HG02678 (cell line): ENCODE measurements around the gene CDH12.

ENCODE experiments used
- ATAC-seq: cut with Tn5 transposase; IDR thresholded peaks from one replicate; pipeline ENCODE4 v1.9.1; 2021; ENCODE audit warnings: mild to moderate bottlenecking, moderate library complexity; ENCODE audit not compliant: unreplicated experiment

Gene CDH12

DNA sequence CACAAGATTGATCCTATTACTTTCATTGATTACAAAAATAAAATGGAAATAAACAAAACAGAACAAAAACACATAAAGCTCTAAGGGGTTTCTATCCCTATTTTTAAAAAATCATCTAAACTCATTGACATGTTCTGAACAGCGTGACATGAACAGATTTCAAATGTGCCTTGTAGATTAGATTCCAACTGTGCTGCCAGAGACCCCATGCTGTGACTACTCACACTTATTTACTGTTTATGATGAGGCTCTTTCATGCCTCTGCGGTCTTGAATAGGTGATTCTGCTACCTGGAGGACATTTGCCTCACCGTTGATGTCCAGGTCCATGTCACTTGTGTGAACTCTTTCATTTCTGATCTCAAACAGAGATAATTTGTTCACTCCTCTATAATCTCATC lies 990.2 kb downstream of the CDH12 start:
- no peak for ATAC-seq

DNA sequence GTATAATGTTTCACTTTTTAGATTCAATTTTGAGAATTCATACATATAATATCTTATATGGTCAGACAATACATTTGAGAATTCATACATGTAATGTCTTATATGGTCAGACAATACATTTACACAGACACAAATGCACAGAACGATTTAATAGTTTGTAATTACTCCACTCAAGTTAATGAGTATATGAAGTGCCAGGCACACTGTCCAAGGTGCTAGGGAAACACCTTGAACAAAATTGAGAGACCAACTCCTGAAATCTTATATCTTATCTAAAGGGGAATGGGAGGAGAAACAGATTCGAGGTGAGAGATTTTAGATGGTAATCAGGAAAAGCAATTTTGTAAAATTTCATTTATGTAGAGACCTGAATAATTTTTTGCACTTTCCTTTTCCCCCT lies 994.7 kb downstream of the CDH12 start:
- ATAC-seq, result no peak

DNA sequence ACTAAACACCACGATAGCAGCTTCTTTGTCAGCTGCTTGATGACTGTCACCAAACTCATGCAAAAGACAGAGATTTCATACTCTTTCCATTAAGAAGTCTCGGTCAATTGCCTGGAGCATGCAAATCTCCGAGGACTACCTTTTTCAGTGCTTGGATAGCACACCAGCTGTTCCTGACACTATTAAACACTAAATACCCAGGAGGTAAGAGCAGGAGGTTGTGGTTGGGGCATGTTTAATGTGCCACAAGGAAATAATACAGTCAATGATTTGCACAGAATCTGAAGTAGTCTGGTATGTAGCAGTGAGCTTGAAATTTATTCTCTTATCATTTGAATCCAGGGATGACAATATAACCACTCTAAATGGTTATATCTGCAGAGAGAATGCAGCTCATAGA lies 996.2 kb downstream of the CDH12 start:
- no peak for ATAC-seq

GRCh38 chr5:21847300-21847699 lies 1005.8 kb downstream of the CDH12 start:
- ATAC-seq, result no peak

DNA sequence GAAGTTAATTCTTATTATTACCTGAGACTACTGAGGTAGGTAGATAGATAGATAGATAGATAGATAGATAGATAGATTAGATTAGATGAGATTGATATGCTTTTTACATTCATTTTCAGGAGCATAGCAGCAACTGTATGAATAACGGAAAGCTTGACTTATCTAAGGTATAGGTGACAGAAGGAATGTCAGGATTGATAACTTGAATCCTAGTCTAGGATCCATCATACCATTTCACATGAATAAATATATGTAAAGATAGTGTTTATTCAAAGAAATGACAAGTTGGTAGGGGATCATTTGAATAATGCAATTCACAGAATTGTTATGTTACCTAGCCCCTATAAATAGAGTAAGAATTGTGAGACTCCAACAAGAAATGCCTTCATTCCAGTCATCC lies 1008.2 kb downstream of the CDH12 start:
- ATAC-seq, result no peak

GRCh38 chr5:21834863-21835262 lies 1018.3 kb downstream of the CDH12 start:
- ATAC-seq, result no peak

DNA sequence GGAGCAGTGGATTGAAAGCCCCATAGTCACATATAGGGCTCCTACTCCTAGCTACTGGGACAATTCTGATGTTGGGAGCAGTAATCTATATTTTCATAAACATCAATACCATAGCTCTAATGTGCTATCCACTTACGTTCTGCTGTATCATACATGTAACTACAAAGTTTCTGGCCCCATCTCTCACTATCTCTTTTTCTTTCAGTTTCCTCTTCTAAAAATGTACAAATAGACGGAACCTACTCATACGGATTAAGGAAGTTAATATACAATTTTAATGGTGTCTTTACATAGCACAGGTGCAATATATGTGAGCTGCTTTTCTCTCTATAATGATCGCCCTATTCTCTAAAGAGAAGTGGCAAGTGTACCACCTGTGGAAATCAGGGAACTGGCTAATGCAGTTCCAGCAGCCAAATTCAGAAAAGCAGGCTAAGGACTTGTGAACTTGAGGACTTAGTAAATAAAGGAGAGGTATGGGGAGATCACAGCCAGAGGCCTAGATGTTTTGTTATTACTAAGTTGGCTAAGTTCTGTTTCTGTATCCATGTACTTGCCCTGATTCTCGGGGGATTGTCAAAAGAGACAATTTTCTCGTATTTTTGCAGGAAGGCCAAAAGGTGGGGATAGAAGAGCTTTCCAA lies 1021.9 kb downstream of the CDH12 start:
- ATAC-seq, result peak; percentile 80

DNA sequence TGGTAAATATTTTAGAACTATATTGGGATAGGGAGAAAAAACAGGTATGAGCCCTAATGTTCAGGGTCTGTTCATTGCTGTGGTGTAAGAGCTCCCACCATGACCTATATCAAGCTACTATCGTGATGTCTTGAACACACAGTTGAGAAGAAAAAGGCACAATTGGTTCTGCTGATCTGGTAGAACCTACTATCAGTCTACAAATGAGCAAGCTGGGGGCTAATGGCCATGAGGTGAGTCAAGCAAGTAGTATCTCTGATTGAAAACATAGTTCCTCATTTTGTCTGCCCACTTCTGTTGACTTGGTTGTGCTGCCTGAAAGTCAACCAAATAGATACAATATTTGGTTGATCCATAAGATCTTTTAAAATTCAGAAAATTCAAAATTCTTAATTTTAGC lies 1026.3 kb downstream of the CDH12 start:
- ATAC-seq, result no peak

GRCh38 chr5:21823588-21823987 lies 1029.6 kb downstream of the CDH12 start:
- ATAC-seq, result no peak

GRCh38 chr5:21823076-21823574 lies 1030.0 kb downstream of the CDH12 start:
- no peak for ATAC-seq

GRCh38 chr5:21820527-21820926 lies 1032.6 kb downstream of the CDH12 start:
- no peak for ATAC-seq

DNA sequence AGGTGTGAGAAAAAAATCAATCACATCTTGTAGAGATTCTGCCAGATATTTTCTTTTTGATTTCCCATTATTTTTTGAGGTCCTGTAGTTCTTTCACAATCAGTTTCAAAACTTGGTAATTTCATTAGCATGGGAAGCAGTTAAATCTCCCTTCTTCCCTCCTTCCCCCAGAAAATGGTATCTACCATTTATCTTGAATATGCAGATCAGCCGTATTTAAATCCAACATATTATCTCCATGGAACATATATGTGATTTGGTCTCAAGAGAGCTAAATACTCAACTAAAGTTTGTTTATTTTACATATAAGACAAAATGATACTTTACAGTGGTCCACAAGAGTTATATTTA lies 1034.8 kb downstream of the CDH12 start:
- no peak for ATAC-seq

GRCh38 chr5:21817668-21818369 lies 1035.3 kb downstream of the CDH12 start:
- no peak for ATAC-seq

DNA sequence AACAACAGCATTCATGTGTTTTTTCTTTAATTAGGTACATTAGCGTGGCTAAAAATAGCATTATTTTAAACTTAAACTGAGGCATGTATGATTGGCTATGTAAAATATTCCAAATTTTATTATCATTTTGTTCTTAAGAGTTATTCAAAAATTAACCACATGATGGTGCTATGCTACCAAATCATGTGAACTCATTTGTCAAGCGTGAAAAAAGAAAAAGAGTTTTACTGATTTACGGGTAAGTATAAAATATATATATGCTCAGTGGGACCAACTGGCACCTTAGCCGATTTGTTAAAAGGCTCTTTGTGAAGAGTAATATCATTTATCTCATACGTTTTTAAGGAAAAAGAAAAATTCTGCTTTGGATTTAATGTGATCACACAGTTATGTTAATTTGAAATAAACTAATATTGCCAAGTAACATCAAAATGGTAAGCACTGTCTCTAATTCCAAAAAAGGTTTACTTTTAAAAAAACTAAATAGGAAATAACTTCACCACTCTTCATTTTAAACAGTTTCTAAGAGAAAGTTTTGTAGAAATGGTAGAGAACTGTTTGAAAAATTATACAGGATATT lies 1042.3 kb downstream of the CDH12 start:
- no peak for ATAC-seq

GRCh38 chr5:21809611-21810010 lies 1043.5 kb downstream of the CDH12 start:
- no peak for ATAC-seq

DNA sequence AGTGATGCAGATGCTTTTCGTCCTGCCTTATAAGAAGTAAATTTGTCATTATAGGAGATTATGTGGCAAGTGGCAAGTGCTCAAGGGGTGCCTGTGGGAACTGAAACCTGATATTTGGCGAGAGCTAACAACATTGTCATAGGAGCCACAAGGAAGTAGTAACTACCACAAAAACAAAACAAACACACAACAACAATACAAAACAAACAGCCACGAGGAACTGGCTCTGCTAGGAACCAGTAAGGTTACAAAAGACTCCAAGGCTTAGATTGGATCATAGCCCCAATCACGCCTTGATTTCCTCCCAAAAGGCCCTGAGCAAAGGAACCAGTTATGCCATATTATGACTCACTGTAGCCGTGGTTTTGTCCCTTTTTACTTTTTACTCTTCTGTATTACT lies 1045.2 kb downstream of the CDH12 start:
- no peak for ATAC-seq

DNA sequence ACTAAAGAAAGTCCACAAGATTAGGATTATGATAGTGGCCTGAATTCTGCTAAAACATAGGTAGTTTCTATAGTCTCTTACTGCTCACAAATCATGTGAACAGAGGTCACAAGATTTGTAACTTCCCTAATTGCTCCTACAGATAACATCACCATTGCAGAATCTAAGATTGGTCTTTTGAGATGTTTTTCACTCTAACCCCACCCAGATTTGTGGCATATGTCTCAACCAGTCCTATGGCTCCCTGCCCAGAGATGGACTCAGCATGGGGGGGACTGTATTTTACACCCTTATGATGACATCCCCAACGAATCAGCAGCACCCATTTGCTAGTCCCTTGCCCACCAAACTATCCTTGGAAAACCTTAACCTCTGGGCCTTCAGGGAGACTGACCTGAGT lies 1046.2 kb downstream of the CDH12 start:
- no peak for ATAC-seq

DNA sequence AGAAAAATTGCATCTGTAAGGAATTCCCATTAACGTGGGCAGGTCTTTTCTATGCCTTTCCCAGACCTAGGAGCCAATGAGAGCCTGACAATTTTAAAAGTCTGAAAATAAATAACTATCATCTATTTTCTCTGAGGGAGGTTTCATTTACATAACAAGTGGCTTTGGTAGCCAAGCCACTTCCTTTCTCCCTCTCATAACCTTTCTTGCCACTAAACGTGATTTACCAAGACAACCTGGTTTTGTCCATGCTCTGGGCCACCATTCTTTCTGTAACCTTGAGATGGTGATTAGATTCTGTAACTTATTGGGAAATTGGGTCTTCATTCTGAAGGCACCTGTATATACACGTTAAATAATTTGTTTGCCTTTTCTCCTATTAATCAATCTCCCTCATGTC lies 1046.9 kb downstream of the CDH12 start:
- no peak for ATAC-seq

- ATAC-seq, result no peak
Measured at GRCh38 chr5:21802869-21803490, 1050.2 kb downstream of the CDH12 start.

DNA sequence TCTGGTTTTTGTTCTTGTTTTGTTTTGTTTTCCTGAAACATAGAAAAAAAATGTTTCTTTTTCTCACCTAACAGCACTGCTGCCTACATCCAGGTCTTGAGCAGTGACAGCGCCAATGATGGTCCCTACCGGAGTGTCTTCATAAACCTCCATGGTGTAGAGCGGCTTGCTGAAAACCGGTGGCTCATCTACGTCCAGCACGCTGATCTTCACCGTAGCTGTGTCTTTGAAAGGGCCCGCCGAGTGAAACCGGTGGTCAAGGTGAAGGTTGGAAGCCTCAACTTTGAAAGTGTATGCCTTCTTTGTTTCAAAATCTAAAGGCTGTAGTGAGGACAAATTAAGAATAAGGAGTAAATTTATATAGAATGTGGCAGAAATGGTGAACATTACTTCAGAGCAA lies 1051.0 kb downstream of the CDH12 start:
- ATAC-seq, result no peak

DNA sequence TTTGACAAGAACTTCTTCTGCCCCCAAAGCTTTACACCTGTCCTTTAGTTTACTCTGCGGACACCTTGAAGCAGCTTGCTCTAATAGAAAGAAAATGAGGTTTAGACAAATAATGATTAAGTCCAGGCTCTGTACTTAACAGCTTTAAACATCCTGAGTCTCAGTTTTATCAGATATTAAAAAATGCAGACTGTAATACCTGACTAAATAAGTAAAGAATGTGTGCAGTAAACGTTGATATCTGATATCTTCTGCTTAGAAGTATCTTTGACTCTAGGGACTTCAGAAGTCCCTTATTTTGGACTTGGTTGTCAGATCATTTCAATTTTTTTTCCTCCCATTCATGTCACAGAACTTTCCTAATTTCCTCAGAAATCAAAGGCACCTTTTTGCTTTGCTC lies 1060.4 kb downstream of the CDH12 start:
- ATAC-seq, result no peak

GRCh38 chr5:21791304-21791703 lies 1061.8 kb downstream of the CDH12 start:
- ATAC-seq, result no peak
